ENCODE measurements around the gene SLC13A4.
"Not testable (repeated sequence)": the region's sequence is repeated elsewhere in the genome, so short reads cannot be mapped to it uniquely, and the experiment has no call there.

Gene SLC13A4

GRCh38 chr7:135753616-135754413, 25.8 kb upstream of the SLC13A4 start:
- peaks cover 10% of the 10 kb centered on the region for H3K4me1 ChIP-seq (ENCODE audit: control insufficient read depth, insufficient read depth, low read length, poor library complexity, severe bottlenecking)
- H3K27ac ChIP-seq (ENCODE audit: low read depth, low read length, severe bottlenecking) = no peak overlapping the region
- H3K36me3 ChIP-seq (ENCODE audit: control insufficient read depth, insufficient read depth, low read length) = no peaks in the 10 kb centered on the region
- H3K9me3 ChIP-seq (ENCODE audit: control insufficient read depth, low read length) = no peaks in the 10 kb centered on the region
- 83 to 85% methylated on average over 7 of the region's 8 CpGs for WGBS, 2 experiments (ENCODE audit: insufficient coverage in 2 of 2)
- H3K4me3 ChIP-seq (ENCODE audit: extremely low read depth, insufficient read depth, low read length, poor library complexity, severe bottlenecking) = no peak overlapping the region

DNA sequence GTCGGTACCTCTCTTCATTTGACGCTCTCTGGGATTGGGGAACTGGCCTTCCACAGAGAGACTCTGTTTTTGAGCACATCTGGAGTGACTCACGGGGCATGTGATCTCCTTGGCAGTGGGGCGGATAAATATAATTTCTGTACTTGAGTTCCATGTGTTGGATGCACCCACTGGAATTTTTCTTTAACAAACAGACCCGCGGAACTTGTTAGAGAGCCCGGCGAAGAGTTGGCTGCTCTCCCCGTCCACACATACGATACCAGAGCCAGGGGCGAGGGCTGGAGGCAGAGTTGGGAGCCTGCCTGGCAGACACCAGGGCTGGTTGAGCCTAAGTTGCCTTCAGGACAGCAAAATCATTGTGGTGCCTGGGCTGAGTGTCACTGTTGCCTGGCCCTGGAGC, 20.8 kb upstream of the SLC13A4 start, which contains the start of gene FAM180A:
TSS of gene FAM180A (minus strand) at position 44 of the 400 bp plus-strand sequence. CDS start 233 bp downstream, outside the sequence.
- Histone ChIP-seq H3K36me3 (ENCODE audit: control insufficient read depth, insufficient read depth, low read length) (no peaks in the 10 kb centered on the region), H3K27ac (ENCODE audit: low read depth, low read length, severe bottlenecking) (no peak within 1 kb of the TSS), H3K4me1 (ENCODE audit: control insufficient read depth, insufficient read depth, low read length, poor library complexity, severe bottlenecking) (no peaks in the 10 kb centered on the region), H3K9me3 (ENCODE audit: control insufficient read depth, low read length) (no peaks in the 10 kb centered on the region), H3K4me3 (ENCODE audit: extremely low read depth, insufficient read depth, low read length, poor library complexity, severe bottlenecking) (no peak within 1 kb of the TSS)
- 95 to 96% methylated on average over 11 of the region's 11 CpGs for WGBS, 2 experiments (ENCODE audit: insufficient coverage in 2 of 2)

- 89 to 95% methylated on average over 7 to 8 of the region's 8 CpGs for WGBS, 2 experiments (ENCODE audit: insufficient coverage in 2 of 2)
- H3K4me1 ChIP-seq (ENCODE audit: control insufficient read depth, insufficient read depth, low read length, poor library complexity, severe bottlenecking) = no peaks in the 10 kb centered on the region
Observed at GRCh38 chr7:135747366-135747765, 19.4 kb upstream of the SLC13A4 start.

DNA sequence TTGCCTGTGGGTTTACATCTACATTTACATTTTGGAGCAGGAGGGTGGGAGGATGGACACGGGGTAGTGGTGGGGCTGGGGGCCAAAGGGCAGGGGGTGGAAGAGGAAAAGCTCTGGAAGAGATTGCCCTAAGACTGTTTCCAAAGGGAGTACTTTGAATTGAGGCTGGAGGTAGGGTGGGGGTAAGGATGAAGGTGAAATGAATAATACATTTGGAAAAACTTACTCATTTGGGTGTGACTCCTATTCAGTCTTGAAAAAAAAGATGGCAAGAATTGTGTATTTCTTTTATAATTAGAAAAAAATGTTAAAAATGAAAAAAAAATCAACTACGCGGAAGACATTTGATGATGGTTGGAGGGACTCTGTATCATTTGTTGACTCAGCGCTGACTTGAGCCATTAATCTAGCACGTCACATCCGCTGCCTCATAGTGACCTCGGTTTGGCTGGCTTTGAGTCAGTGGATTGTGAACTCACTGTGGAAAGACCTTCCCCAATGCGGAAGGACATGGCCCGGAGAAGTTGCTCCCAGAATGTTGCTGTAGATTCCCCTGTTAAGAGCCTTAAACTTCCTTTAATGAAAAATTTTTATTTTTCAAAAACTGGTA, 17.8 kb upstream of the SLC13A4 start:
- WGBS, 2 experiments (ENCODE audit: insufficient coverage in 2 of 2) = 85 to 91% methylated on average over 7 to 8 of the region's 9 CpGs
- Histone ChIP-seq H3K27ac (ENCODE audit: low read depth, low read length, severe bottlenecking) (no peak overlapping the region), H3K4me3 (ENCODE audit: extremely low read depth, insufficient read depth, low read length, poor library complexity, severe bottlenecking) (no peak overlapping the region), H3K4me1 (ENCODE audit: control insufficient read depth, insufficient read depth, low read length, poor library complexity, severe bottlenecking) (no peaks in the 10 kb centered on the region), H3K36me3 (ENCODE audit: control insufficient read depth, insufficient read depth, low read length) (no peaks in the 10 kb centered on the region), H3K9me3 (ENCODE audit: control insufficient read depth, low read length) (no peaks in the 10 kb centered on the region)

More at GRCh38 chr7:135747366-135747765, 19.4 kb upstream of the SLC13A4 start:
- Histone ChIP-seq H3K9me3 (ENCODE audit: control insufficient read depth, low read length) (no peaks in the 10 kb centered on the region), H3K27ac (ENCODE audit: low read depth, low read length, severe bottlenecking) (no peak overlapping the region), H3K4me3 (ENCODE audit: extremely low read depth, insufficient read depth, low read length, poor library complexity, severe bottlenecking) (no peak overlapping the region), H3K36me3 (ENCODE audit: control insufficient read depth, insufficient read depth, low read length) (no peaks in the 10 kb centered on the region)

DNA sequence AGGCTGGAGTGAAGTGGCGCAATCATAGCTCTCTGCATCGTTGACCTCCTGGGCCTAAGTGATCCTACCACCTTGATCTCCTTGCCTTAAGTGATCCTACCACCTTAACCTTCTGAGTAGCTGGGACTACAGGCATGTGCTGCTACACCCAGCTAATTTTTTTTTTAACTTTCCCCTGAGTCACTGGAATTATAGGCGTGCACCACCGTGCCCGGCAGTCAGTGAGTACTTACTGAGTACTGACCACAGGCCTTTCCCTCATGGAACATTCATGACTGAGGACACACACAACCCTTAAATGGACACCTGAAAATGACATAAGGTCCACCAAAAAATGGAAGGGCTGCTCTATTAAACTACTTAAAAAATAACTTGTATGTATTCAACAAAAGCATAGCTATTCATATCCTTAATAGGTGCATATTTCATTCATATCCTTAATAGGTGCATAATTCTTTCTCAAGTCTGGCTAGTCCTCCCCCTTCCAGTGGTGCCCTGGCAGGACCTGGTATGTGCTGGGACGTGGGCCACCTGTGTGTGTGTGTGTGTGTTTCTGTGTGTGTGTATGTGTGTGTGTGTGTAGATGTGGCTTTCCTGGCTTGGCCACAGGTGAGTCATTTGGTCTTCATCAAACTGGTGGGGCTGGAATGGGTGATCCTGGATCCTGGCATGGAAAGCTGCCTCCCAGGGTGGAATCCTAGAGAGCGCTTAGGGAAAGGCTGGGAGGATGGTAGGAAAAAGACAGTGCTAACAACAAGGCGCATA, 17.1 kb upstream of the SLC13A4 start:
- no peak overlapping the region for H3K27ac ChIP-seq (ENCODE audit: low read depth, low read length, severe bottlenecking)
- WGBS, 2 experiments (ENCODE audit: insufficient coverage in 2 of 2) = 94% methylated on average over 7 of the region's 8 CpGs

GRCh38 chr7:135743907-135744731, 16.1 kb upstream of the SLC13A4 start:
- no peaks in the 10 kb centered on the region for H3K9me3 ChIP-seq (ENCODE audit: control insufficient read depth, low read length)
- no peaks in the 10 kb centered on the region for H3K36me3 ChIP-seq (ENCODE audit: control insufficient read depth, insufficient read depth, low read length)
- WGBS, 2 experiments (ENCODE audit: insufficient coverage in 2 of 2) = 83 to 90% methylated on average over 8 to 11 of the region's 14 CpGs
- H3K27ac ChIP-seq (ENCODE audit: low read depth, low read length, severe bottlenecking) = no peak overlapping the region
- no peaks in the 10 kb centered on the region for H3K4me1 ChIP-seq (ENCODE audit: control insufficient read depth, insufficient read depth, low read length, poor library complexity, severe bottlenecking)
- H3K4me3 ChIP-seq (ENCODE audit: extremely low read depth, insufficient read depth, low read length, poor library complexity, severe bottlenecking) = no peak overlapping the region

More for the DNA sequence above, 17.1 kb upstream of the SLC13A4 start:
- Histone ChIP-seq H3K36me3 (ENCODE audit: control insufficient read depth, insufficient read depth, low read length) (no peaks in the 10 kb centered on the region), H3K4me3 (ENCODE audit: extremely low read depth, insufficient read depth, low read length, poor library complexity, severe bottlenecking) (no peak overlapping the region), H3K9me3 (ENCODE audit: control insufficient read depth, low read length) (no peaks in the 10 kb centered on the region), H3K4me1 (ENCODE audit: control insufficient read depth, insufficient read depth, low read length, poor library complexity, severe bottlenecking) (no peaks in the 10 kb centered on the region)

- Histone ChIP-seq H3K36me3 (ENCODE audit: control insufficient read depth, insufficient read depth, low read length) (no peaks in the 10 kb centered on the region), H3K4me3 (ENCODE audit: extremely low read depth, insufficient read depth, low read length, poor library complexity, severe bottlenecking) (no peak overlapping the region), H3K4me1 (ENCODE audit: control insufficient read depth, insufficient read depth, low read length, poor library complexity, severe bottlenecking) (no peaks in the 10 kb centered on the region), H3K9me3 (ENCODE audit: control insufficient read depth, low read length) (no peaks in the 10 kb centered on the region), H3K27ac (ENCODE audit: low read depth, low read length, severe bottlenecking) (no peak overlapping the region)
- 94 to 98% methylated on average over 3 to 4 of the region's 4 CpGs for WGBS, 2 experiments (ENCODE audit: insufficient coverage in 2 of 2)
Observed at GRCh38 chr7:135742371-135742770, 14.4 kb upstream of the SLC13A4 start.

DNA sequence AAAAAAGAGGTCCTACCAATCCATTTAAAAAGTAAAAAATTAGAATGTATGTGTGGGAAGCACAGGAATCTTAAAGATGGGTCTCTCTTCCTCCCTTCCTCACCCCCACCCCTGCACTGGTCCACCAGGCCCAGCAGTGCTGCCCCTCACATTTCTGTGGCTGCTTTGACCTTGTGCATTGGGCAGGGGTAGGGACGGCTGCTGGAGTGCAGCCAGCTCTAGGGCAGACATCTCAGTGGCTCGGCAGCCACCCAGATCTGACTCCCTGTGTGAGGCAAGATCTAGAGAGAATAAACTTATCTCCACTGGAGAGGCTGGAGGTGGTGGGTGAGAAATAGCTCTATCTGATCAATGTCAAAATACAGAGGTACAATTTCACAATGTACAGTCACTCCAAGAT, 13.9 kb upstream of the SLC13A4 start:
- no CpG with 5 or more reads among the region's 2 CpGs for WGBS, 2 experiments (ENCODE audit: insufficient coverage in 2 of 2)
- Histone ChIP-seq H3K27ac (ENCODE audit: low read depth, low read length, severe bottlenecking) (no peak overlapping the region), H3K9me3 (ENCODE audit: control insufficient read depth, low read length) (no peaks in the 10 kb centered on the region), H3K36me3 (ENCODE audit: control insufficient read depth, insufficient read depth, low read length) (no peaks in the 10 kb centered on the region), H3K4me3 (ENCODE audit: extremely low read depth, insufficient read depth, low read length, poor library complexity, severe bottlenecking) (no peak overlapping the region), H3K4me1 (ENCODE audit: control insufficient read depth, insufficient read depth, low read length, poor library complexity, severe bottlenecking) (no peaks in the 10 kb centered on the region)

DNA sequence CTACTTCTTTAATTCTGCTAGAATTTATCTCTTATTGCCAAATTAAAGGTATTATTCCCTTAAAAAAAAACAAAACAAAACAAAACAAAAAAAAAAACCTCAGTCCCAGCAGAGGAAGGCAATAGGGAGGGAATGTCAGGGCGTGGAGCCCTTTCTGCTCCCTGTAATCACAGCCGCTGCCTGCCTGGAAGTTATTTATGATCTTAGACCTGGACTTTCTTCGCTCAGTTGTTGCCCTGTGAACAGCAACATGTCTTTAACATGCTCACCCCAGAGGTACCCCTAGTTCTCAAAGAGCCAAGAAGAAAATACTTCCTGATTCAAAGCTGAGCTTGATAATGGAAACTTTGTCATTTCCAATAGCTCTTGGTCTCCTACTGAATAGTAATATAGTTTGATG, 12.9 kb upstream of the SLC13A4 start:
- Histone ChIP-seq H3K4me3 (ENCODE audit: extremely low read depth, insufficient read depth, low read length, poor library complexity, severe bottlenecking) (no peak overlapping the region), H3K27ac (ENCODE audit: low read depth, low read length, severe bottlenecking) (no peak overlapping the region), H3K36me3 (ENCODE audit: control insufficient read depth, insufficient read depth, low read length) (no peaks in the 10 kb centered on the region), H3K9me3 (ENCODE audit: control insufficient read depth, low read length) (no peaks in the 10 kb centered on the region), H3K4me1 (ENCODE audit: control insufficient read depth, insufficient read depth, low read length, poor library complexity, severe bottlenecking) (no peaks in the 10 kb centered on the region)
- 92 to 94% methylated on average over 2 of the region's 3 CpGs for WGBS, 2 experiments (ENCODE audit: insufficient coverage in 2 of 2)

GRCh38 chr7:135737306-135737647, 9.3 kb upstream of the SLC13A4 start:
- H3K4me1 ChIP-seq (ENCODE audit: control insufficient read depth, insufficient read depth, low read length, poor library complexity, severe bottlenecking); H3K9me3 ChIP-seq (ENCODE audit: control insufficient read depth, low read length); H3K36me3 ChIP-seq (ENCODE audit: control insufficient read depth, insufficient read depth, low read length); H3K4me3 ChIP-seq (ENCODE audit: extremely low read depth, insufficient read depth, low read length, poor library complexity, severe bottlenecking); H3K27ac ChIP-seq (ENCODE audit: low read depth, low read length, severe bottlenecking): not testable (repeated sequence)
- 100% methylated on average over 3 to 4 of the region's 10 CpGs for WGBS, 2 experiments (ENCODE audit: insufficient coverage in 2 of 2)
